GM12874 (cell line): ENCODE data around the gene KRTAP5-9.

Experiments
- TF ChIP-seq, protein P1 (sequence below): IDR thresholded peaks from 2 replicates; pipeline ENCODE4 v1.5.1; 2011; ENCODE audit warnings: low read depth, mild to moderate bottlenecking, control low read depth, low read length, moderate library complexity; ENCODE audit not compliant: insufficient read depth

KRTAP5-9 gene

DNA sequence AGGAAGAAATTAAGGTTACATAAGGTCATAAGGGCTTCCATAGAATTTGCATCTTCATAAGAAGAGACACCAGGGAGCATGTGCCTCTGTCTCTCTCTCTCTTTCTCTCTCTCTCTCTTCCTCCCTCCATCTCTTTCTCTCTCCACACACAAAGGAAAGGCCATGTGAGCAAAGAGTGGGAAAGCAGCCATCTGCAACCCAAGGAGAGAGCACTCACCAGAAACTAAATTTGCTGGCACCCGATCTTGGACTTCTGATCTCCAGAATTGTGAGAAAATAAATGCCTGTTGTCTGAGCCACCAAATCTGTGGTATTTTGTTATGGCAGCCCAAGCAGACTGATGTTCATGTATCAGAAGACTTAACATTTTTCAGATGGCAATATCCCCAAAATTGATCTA is 10.8 kb downstream of the KRTAP5-9 start:
- TF ChIP-seq, protein P1, sequence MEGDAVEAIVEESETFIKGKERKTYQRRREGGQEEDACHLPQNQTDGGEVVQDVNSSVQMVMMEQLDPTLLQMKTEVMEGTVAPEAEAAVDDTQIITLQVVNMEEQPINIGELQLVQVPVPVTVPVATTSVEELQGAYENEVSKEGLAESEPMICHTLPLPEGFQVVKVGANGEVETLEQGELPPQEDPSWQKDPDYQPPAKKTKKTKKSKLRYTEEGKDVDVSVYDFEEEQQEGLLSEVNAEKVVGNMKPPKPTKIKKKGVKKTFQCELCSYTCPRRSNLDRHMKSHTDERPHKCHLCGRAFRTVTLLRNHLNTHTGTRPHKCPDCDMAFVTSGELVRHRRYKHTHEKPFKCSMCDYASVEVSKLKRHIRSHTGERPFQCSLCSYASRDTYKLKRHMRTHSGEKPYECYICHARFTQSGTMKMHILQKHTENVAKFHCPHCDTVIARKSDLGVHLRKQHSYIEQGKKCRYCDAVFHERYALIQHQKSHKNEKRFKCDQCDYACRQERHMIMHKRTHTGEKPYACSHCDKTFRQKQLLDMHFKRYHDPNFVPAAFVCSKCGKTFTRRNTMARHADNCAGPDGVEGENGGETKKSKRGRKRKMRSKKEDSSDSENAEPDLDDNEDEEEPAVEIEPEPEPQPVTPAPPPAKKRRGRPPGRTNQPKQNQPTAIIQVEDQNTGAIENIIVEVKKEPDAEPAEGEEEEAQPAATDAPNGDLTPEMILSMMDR = no peak

DNA sequence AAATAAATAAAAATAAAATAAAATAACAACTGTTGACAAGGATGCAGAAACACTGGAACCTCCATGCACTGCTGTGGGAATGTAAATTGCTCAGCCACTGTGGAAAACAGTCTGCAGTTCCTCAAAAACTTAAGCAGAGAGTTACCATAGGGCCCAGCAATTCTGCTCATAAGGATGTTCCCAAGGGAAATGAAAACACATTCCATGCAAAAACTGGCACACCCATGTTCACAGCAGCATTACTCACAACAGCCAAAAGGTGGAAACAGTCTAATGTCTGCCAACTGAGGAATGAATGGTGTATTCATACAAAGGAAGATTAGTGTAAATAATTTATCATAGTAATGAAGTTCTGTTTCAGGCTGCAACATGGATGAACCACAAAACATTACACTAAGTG is 13.9 kb downstream of the KRTAP5-9 start:
- TF ChIP-seq, protein P1 = no peak

DNA sequence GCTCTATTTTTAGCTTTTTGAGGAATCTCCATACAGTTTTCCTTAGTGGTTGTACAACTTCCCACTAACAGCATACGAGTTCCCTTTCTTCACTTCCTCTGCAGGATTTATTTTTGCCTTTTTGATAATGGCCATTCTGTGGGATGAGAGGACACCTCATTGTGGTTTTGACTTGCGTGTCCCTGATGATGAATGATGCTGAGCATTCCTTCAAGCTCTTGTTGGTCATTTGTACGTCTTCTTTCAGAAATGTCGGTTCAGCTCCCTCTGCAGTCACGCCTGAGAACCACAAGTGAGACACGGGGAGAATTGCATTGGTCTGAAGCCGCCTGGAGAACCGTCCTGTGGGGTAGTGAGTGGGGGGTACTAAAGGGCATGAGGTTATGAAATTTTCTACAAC is 15.2 kb downstream of the KRTAP5-9 start:
- TF ChIP-seq, protein P1 = peak; percentile 56

DNA sequence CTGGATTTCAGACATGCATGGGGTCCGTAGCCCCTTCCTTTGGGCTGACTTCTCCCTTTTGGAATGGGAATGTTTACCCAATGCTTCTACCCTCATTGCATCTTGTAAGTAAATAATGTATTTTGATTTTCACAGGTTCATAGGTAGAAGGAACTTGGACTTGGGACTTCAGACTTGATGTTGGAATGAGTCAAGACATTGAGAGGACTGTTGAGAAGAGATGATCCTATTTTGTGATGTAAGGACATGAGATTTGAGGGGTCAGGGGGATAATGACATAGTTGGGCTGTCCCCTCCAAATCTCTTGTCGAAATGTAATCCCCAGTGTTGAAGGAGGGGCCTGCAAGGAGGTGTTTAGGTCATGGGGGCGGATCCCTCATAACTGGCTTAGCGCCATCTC is 16.2 kb downstream of the KRTAP5-9 start:
- TF ChIP-seq, protein P1 = no peak

DNA sequence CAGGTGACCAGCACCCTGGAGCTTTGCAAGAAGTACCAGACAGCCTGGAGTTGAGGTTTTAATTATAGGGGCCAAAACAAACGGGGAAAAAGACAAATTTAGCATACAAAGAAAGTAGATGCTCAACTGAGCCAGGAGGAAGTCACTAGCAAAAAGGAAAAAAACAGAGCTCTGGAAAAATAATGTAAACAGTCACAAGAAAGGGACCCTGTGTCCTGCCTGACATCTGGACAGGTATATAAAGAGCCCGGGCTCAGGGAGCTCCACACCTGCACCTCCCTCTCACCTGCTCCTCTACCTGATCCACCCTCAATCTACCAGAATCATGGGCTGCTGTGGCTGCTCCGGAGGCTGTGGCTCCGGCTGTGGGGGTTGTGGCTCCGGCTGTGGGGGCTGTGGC is 17.0 kb downstream of the KRTAP5-9 start, which contains the start of gene KRTAP5-10:
Gene KRTAP5-10, plus strand, starts transcription at position 301 of the 400 bp plus-strand sequence. Its CDS starts 25 bp downstream, at position 326.
- TF ChIP-seq, protein P1 = no peak

DNA sequence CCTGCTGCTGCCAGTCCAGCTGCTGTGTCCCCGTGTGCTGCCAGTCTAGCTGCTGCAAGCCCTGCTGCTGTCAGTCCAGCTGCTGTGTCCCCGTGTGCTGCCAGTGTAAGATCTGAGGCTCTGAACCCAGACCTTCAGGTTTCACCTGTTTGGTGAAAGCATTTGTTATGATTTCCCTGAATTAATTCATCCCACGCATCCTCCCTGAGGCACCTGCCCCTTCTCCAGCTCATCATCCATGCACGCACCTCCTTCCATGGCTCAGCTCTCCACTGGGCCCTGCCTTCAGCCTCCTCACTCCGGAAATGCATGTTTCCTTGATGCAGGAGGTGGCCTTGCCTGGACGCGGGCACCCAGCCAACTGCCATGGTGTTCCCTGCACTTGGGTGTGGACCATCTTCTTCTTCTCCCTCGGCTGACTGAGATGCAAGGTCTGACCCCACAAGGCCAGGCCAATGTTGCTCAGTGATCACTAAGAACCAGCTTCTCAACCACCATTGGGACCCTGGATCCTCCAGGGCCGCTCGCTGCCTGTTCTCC is 17.9 kb downstream of the KRTAP5-9 start:
- TF ChIP-seq, protein P1 = no peak

DNA sequence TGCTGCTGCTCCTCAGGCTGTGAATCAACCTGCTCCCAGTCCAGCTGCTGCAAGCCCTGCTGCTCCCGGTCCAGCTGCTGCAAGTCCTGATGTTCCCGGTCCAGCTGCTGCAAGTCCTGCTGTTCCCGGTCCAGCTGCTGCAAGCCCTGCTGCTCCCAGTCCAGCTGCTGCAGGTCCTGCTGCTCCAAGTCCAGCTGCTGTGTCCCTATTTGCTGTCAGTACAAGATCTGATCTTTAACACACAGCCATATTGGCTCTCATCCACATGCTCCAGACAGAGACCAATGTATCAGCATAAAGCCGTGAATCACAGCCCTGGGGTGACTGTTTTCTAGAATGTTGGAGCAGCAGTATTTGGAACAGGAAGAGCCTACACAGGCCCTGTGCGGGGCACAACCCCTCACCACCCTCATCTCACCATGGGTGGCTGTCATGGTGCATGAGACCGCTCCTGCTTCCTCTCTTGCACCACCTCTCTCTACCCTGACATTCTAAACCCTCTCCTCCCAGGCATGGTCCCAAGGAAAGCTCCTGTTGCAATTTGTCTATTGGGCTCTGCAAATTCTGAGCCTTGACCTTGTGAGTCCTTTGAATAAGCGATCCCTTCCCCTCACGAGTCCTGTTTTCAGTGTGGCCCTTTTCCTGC is 20.6 kb downstream of the KRTAP5-9 start:
- TF ChIP-seq, protein P1 = no peak
